ENCODE data around the gene PBX3.

DNA sequence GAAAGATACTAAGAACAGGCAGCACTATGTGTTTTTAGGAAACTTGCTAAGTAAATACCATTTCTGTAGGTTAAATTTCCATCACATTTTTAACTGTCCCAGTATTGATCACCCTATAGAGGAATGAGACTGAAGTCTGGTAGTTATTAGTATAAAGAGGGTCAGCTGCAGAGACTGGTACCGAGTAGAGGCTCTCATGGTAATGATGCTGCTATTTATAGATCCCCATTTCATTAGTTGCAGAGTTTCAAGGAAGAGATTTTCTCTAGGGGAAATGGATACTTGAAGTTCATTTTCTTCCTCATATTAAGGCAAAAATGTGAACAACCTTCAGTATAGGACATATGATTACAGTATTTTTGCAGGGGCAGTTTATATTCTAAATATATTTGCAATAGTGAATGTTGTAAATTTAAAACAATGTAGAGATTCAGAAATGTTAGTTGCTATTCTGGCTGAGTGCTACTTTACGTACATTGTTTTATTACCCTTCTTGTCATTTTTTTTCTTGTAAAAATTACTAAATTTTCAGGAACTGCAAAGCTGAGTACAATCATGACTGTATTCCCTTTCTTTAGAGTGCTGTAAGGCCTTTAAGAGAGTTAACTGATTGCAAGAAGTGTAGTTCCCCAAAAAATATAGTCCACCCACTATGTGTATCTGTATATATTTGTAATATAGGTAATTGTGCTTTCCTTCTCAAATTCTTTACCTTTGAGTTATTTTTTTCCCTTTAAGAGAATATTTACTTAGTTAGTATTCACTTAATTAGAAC is 14.7 kb downstream of the PBX3 start:
- TF ChIP-seq CTCF (conservative IDR thresholded peaks at IDR 0.05 in 1 of 2, IDR thresholded peaks at IDR 0.05 in 1 of 2; ENCODE audit: low read depth in 1 of 2, low read length in 2 of 2) (no peak), EZH2 (IDR thresholded peaks at IDR 0.05; ENCODE audit: low read length, missing control alignments) (no peak)
